Glutamatergic neuron (in vitro differentiated cells): Measurements from ENCODE around the gene EXOSC9. TPM values are rescaled to one million over a fixed set of nuclear protein-coding genes. Genes with fewer than 3 reads are reported as not detected.

ENCODE experiments used
- DNase-seq: peaks from one replicate; pipeline ENCODE4 v3.0.0; 2022
- H3K27ac Mint-ChIP-seq: one replicate; pipeline ENCODE4 v1.8.0; 2020; ENCODE audit warnings: mild to moderate bottlenecking, mixed read lengths, inconsistent platforms; ENCODE audit not compliant: unreplicated experiment
- H3K27me3 Mint-ChIP-seq: one replicate; pipeline ENCODE4 v1.8.0; 2020; ENCODE audit warnings: mild to moderate bottlenecking, moderate library complexity, mixed read lengths, inconsistent platforms; ENCODE audit not compliant: unreplicated experiment
- H3K36me3 Mint-ChIP-seq: one replicate; pipeline ENCODE4 v1.8.0; 2020; ENCODE audit warnings: mild to moderate bottlenecking, mixed read lengths, inconsistent platforms; ENCODE audit not compliant: unreplicated experiment
- H3K4me1 Mint-ChIP-seq: one replicate; pipeline ENCODE4 v1.8.0; 2020; ENCODE audit warnings: mild to moderate bottlenecking, low read depth, mixed read lengths, inconsistent platforms; ENCODE audit not compliant: unreplicated experiment
- H3K4me3 Mint-ChIP-seq: one replicate; pipeline ENCODE4 v1.8.0; 2020; ENCODE audit warnings: mild to moderate bottlenecking, mixed read lengths, inconsistent platforms; ENCODE audit not compliant: unreplicated experiment
- H3K9me3 Mint-ChIP-seq: one replicate; pipeline ENCODE4 v1.8.0; 2020; ENCODE audit warnings: mild to moderate bottlenecking, moderate library complexity, mixed read lengths, inconsistent platforms; ENCODE audit not compliant: unreplicated experiment
- CTCF ChIP-seq: fragments of 200-600 bp; sonication (generic); IDR thresholded peaks from one replicate; pipeline ENCODE4 v1.5.0; 2021; ENCODE audit not compliant: partially characterized antibody, unreplicated experiment
- total RNA-seq: library from RNA; stranded (reverse); fragmentation: NEBNext Ultra II Directional; extraction: Animal tissue kit (Norgen Biotek cat#: 25700); gene quantifications from one replicate; pipeline ENCODE4 v1.2.1, GENCODE V29; 2021; ENCODE audit not compliant: unreplicated experiment

Gene EXOSC9
- total RNA-seq, 1 donor from 2014 or later: 25.4 TPM

- TF ChIP-seq CTCF: no peak
- Mint-ChIP-seq H3K27ac (no peak overlapping the region), H3K9me3 (no peaks in the 10 kb centered on the region), H3K4me3 (no peak overlapping the region), H3K36me3 (no peaks in the 10 kb centered on the region), H3K4me1 (no peaks in the 10 kb centered on the region), H3K27me3 (no peaks in the 10 kb centered on the region)
- no peak for DNase-seq
Measured at GRCh38 chr4:121783210-121783609, 17.9 kb upstream of the EXOSC9 start.

GRCh38 chr4:121784401-121784800 is 16.7 kb upstream of the EXOSC9 start:
- no peaks in the 10 kb centered on the region for H3K4me1 Mint-ChIP-seq
- no peaks in the 10 kb centered on the region for H3K36me3 Mint-ChIP-seq
- H3K27ac Mint-ChIP-seq: no peak overlapping the region
- H3K9me3 Mint-ChIP-seq: no peaks in the 10 kb centered on the region
- no peaks in the 10 kb centered on the region for H3K27me3 Mint-ChIP-seq
- no peak for DNase-seq
- no peak for TF ChIP-seq CTCF
- no peak overlapping the region for H3K4me3 Mint-ChIP-seq

GRCh38 chr4:121784975-121785374 is 16.1 kb upstream of the EXOSC9 start:
- H3K36me3 Mint-ChIP-seq: no peaks in the 10 kb centered on the region
- no peaks in the 10 kb centered on the region for H3K4me1 Mint-ChIP-seq
- no peak overlapping the region for H3K4me3 Mint-ChIP-seq
- H3K27me3 Mint-ChIP-seq: no peaks in the 10 kb centered on the region
- no peak for DNase-seq
- TF ChIP-seq CTCF: no peak
- H3K27ac Mint-ChIP-seq: no peak overlapping the region
- H3K9me3 Mint-ChIP-seq: no peaks in the 10 kb centered on the region

- H3K4me3 Mint-ChIP-seq: no peak overlapping the region
- no peak for DNase-seq
- H3K27ac Mint-ChIP-seq: no peak overlapping the region
- no peaks in the 10 kb centered on the region for H3K9me3 Mint-ChIP-seq
- TF ChIP-seq CTCF: no peak
- no peaks in the 10 kb centered on the region for H3K36me3 Mint-ChIP-seq
- H3K27me3 Mint-ChIP-seq: no peaks in the 10 kb centered on the region
- no peaks in the 10 kb centered on the region for H3K4me1 Mint-ChIP-seq
Measured at GRCh38 chr4:121785479-121785878, 15.6 kb upstream of the EXOSC9 start.

GRCh38 chr4:121786221-121786620 is 14.9 kb upstream of the EXOSC9 start:
- H3K9me3 Mint-ChIP-seq: no peaks in the 10 kb centered on the region
- H3K36me3 Mint-ChIP-seq: no peaks in the 10 kb centered on the region
- no peak for TF ChIP-seq CTCF
- DNase-seq: no peak
- no peak overlapping the region for H3K27ac Mint-ChIP-seq
- no peaks in the 10 kb centered on the region for H3K4me1 Mint-ChIP-seq
- H3K4me3 Mint-ChIP-seq: no peak overlapping the region
- no peaks in the 10 kb centered on the region for H3K27me3 Mint-ChIP-seq
